GM19397 (cell line): ENCODE data around the gene PUS7.
"Not testable (repeated sequence)": the region's sequence is repeated elsewhere in the genome, so short reads cannot be mapped to it uniquely, and the experiment has no call there.

Experiments
- ATAC-seq: cut with Tn5 transposase; IDR thresholded peaks from one replicate; pipeline ENCODE4 v1.9.1; 2021; ENCODE audit warnings: mild to moderate bottlenecking, moderate library complexity; ENCODE audit not compliant: unreplicated experiment

The PUS7 gene, protein sequence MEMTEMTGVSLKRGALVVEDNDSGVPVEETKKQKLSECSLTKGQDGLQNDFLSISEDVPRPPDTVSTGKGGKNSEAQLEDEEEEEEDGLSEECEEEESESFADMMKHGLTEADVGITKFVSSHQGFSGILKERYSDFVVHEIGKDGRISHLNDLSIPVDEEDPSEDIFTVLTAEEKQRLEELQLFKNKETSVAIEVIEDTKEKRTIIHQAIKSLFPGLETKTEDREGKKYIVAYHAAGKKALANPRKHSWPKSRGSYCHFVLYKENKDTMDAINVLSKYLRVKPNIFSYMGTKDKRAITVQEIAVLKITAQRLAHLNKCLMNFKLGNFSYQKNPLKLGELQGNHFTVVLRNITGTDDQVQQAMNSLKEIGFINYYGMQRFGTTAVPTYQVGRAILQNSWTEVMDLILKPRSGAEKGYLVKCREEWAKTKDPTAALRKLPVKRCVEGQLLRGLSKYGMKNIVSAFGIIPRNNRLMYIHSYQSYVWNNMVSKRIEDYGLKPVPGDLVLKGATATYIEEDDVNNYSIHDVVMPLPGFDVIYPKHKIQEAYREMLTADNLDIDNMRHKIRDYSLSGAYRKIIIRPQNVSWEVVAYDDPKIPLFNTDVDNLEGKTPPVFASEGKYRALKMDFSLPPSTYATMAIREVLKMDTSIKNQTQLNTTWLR

DNA sequence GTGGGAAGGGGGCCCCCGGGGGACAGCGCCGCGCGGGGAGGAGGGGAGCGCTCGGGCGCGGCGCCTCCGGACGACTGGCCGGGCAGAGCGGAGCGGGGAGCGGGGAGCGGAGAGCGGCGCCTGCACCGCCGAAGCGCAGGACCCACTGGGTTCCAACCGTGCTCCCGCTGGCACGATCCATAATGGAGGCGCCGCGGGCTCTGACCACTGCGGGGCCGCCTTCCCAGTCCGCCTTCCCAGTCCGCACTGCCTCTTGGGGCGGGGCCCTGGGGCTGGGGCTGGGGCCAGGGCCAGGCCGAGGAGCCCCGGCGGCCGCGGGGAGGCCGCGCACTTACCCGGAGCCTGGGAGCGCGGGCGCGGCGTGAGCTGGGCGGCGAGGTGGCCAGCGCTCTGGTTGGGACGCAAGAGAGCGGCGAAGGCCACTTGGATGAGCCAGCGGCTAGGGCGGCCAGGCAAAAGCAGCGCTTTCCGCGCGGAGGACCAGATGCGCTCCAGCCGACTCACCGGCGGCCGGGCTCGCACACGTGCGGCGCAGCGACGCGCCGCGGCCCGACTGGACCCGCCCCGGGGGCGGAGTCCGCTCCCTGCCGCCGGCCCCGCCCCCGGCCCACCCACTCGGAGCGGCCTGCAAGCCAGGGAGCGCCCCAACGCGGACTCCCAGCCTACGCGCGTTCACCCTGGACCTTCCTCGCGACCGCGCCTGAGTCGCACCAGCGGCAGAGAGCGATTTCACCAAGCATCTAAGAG, at the start of gene PUS7:
PUS7 (minus strand) TSS at position 555 of the 747 bp plus-strand sequence. CDS start 13,759 bp downstream, outside the sequence.
- ATAC-seq, result peak; percentile 85

DNA sequence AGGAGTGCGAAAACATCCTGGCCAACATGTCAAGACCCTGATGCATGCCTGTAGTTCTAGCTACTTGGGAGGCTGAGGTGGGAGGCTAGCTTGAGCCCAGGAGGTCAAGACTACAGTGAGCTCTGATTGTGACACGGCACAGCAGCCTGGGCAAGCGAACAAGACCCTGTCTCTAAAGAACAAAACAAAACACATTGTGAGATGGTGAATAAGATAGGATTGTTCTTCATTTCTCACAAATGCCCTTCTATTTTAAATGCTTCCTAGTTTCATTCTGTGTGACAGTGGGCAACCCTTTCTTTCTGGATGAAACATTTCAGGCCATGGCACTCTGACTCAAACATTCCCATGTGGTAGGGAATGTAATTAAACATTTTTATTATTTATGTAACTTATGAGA, 45.8 kb upstream of the PUS7 start:
- no peak for ATAC-seq

DNA sequence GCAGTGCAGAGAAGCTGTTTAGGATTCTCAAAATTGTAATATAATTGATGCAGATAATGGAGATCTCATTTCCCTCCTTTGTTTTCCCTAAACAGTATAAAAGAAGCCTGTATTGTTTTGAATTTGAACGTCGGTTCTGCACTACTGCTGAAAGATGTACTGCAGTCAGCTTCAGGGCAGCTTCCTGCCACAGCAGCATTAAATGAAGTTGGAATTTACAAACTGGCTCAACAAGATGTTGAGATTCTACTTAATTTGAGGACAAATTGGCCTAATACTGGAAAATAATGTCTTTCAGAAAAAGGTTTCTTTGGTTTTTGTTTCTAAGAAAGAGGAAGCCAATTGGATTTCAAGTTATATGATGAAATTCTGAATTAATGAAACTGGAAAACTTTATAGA, 45.0 kb upstream of the PUS7 start:
- ATAC-seq, result no peak

DNA sequence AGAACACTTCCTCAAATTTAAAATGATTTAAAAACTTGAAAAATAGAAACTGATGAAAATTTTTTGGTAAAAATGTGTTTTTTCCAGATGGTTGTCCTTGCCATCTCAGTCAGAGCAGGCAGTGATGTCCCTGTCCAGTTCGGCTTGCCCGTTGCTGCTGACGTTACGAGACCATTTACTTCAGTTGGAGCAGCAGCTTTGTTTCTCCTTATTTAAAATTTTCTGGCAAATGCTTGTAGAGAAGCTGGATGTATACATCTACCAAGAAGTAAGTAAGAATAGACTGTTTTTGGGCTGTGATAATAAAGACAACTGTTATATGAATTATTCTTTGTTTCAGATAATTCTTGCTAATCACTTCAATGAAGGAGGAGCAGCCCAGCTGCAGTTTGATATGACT, 43.1 kb upstream of the PUS7 start:
- ATAC-seq, result no peak

DNA sequence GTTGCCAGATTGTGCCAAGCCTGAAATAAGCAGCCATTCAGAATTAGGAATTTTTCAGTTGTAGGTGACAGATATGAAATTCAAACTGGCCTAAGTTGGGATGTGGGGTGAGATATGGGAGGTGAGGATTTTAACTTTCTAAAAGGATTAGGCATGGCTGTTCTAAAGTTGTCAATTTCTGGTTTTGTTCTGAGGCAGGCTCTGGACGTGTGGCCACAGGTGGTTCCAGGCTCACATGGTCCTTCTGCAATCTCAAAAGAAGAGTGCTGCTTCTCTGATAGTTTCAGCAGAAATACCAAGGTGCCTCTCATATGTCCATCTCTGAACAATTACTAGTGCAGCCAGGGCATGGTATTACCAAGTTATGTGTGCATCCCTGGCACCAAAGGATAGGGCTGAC, 37.9 kb upstream of the PUS7 start:
- ATAC-seq, result no peak

DNA sequence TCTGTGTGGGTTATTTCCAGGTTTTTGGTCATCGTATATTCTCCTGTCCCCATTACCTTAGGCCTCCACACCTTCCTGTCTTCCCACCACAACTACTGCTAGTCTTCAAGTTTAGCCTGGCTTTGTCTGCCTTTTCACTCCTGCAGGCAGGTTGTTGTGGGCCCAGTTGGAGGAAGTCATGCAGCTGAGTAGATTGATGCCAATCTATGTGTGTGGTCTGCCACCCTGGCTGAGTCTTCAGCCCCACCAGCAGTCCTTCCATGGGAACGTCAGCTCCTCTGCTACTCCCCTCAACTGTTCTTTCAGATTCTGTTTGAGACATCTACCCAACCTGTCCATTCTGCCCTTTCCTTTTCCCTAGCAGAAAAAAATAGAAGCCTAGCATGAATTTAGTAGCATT, 16.3 kb upstream of the PUS7 start:
- ATAC-seq, result no peak

DNA sequence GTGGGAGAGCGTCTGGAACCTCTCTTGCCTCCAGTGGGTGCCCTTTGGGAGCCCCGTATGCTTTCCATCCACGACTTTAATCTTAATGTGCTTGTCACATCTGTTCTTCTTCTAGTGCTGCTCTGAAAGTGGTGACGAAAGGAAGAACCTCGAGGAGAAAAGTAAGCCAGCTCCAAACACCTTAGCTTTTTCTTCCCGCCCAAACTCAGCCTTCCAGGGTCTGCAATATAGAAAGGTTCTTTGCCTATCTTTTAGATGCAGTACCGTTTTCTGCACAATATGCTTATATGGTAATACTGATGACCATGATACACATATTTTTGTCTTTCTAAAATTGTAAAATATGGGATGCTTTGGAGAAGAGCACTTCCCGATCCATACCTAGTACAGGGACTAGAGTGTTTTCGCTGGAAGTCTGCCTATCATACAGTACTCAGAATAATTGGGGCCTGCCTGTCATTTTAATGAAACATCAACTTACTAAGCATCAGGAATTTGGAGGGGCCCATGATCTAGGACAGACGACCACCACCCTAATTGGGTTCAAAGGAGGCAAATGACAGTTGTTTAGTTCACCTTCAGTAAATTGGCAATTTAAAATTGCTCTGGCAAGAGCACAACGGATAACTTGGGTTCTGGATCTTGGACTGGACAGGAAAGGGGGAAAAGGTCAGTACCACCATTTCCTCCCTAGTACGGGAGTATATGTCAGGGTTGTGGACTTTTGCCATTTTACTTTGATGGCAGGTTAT, 10.8 kb upstream of the PUS7 start:
- no peak for ATAC-seq

DNA sequence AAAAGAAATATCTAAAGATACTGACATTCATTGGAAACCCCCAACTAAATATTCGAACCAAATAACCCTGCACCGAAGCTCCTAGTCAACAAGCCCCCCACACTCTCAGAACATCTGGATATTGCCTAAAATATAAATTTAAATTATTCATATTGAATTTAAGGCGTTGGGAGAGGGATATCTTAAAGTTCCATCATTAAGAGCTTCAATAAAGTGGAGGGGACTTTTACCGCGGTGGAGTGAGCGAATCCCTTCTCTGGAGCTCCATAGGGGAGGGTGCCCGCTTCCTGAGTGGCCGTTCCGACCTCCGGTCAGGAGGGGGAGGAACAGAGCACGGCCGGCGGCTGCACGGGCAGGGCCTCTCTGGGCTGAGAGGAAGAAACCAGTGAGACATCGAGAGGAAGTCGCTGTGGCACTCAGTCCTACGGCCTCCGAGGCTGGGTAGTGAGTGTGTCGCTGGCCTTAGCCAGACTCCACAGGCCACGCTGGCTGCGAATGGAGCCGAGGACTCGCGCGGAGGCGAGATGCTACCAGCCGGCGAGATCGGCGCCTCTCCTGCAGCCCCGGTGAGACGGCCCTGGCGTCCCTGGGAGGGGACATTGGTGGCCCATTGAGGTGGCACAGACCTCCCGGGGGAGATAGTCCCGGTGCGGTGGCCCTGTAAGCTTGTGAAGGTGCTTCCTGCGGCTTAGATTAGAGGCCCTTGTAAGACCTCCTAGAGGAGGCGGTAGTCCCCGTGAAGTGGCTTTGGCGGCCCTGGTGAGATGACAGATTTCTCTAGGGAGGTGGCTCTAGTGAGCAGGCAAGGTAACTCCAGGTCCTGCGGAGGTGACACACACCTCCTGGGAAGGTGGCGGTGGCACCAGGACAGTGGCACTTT, 10.0 kb upstream of the PUS7 start, which contains the start of gene RINT1:
RINT1 (plus strand) TSS at position 410 of the 880 bp plus-strand sequence; CDS start at position 525, 115 bp downstream.
- peak; percentile 94 for ATAC-seq

DNA sequence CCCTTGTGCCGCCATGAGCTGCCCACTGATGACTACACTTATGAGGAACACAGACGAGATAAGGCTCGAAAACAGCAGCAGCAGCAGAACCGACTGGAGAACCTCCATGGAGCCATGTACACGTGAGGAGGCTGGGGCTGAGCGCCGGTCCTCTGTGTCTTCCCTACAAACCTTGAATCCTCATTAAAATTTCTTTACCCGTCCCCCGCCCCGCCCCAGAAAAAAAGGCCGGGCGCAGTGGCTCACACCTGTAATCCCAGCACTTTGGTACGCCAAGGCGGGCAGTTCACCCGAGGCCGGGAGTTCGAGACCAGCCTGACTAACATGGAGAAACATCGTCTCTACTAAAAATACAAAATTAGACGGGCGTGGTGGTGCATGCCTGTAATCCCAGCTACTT, 8.5 kb upstream of the PUS7 start:
- no peak for ATAC-seq

DNA sequence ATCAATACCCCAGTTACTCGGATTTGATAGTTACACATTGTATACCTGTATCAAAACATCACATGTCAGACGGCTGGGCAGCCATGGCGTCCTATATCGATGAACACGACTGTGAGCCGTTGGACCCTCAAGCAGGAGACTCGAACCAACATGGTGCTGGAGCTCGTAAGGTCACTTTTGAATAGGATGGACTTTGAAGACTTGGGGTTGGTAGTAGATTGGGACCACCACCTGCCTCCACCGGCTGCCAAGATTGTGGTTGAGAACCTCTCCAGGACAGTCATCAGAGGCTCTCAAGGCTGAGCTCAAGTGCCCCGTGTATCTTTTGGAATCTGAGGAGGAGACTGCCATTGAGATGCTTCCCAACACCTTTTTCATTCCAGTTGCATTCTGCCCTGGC, 8.1 kb upstream of the PUS7 start:
- no peak for ATAC-seq

DNA sequence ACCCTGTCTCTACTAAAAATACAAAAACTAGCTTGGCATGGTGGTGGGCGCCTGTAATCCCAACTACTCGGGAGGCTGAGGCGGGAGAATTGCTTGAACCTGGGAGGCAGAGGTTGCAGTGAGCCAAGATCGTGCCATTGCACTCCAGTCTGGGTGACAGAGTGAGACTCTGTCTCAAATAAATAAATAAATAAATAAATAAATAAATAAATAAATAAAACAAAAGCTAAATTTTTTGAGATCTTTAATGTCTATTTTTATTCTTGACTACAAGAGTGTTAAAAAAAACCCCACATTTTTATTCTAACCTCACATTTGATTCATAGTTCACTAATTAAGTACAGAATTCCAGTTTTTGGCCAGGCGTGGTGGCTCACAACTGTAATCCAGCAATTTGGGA, 5.7 kb upstream of the PUS7 start:
- not testable (repeated sequence) for ATAC-seq

DNA sequence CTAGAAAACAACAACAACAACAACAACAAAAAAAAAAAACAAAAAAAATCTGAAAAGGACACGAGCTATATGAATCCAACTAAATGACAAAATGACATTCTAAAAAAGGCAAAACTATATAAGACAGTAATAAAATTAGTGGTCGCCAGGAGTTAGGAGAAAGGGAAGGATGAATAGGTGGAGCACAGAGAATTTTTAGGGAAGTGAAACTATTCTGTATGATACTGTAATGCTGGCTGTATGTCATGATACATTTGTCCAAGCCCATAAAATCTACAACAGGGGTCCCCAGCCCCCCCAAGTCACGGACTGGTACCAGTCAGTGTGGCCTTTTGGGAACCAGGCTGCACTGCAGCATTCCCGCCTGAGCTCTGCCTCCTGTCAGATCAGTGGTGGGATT, 2.8 kb upstream of the PUS7 start:
- no peak for ATAC-seq

DNA sequence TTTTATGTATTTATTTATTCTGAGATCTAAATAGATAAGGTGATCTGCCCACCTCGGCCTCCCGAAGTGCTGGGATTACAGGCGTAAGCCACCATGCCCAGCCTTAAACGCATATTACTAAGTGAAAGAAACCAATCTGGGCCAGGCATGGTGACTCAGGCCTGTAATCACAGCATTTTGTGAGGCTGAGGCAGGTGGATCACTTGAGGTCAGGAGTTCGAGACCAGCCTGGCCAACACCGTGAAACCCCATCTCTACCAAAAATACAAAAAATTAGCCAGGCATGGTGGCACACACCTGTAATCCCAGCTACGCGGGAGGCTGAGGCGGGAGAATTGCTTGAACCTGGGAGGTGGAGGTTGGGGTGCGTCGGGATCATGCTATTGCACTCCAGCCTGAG, 2.4 kb upstream of the PUS7 start:
- not testable (repeated sequence) for ATAC-seq

DNA sequence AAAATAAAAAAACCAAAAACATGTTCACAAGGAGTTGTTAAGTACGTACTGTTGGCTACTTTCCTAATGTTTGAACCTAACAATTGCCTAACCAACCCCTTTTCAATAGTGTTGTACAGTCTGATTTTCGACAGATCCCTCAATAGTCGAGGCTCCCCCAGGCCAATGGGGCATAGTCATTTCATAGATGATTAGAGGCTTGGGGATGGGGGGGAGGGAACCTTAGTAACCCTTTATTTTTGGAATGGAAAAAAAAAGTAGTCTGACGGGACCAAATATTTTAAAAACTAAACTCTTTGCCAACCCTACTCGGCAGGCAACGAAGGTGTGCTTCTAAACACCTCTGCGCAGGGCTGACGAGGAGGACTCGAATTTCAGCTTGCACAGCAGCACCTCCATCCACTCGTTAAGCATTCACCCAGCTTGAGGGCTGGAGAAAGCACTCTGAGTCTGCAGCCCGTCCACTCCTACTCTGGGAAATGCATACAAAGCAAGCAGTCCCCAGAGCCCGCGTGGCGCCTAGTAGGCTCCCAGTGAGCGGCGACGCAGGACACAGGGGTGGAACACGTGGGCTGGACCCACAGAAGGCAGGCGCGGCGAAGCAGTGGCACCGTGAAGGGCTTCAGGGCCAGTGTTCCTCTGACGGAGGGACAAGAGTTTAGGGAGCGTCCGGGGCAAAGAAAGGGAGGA, 899 bp downstream of the PUS7 start:
- peak; percentile 38 for ATAC-seq

DNA sequence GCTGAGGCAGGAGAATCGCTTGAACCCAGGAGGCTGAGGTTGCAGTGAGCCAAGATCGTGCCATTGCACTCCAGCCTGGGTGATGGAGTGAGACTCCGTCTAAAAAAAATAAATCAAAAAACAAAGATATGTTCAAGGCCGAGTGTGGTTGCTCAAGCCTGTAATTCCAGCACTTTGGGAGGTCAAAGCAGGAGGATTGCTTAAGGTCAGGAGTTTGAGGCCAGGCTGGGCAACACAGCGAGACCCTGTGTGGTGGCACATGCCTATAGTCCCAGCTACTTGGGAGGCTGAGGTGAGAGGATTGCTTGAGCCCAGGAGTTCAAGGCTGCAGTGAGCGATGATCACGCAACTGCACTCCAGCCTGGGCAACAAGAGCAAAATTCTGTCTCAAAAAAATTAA, 1.5 kb downstream of the PUS7 start:
- ATAC-seq, result not testable (repeated sequence)

DNA sequence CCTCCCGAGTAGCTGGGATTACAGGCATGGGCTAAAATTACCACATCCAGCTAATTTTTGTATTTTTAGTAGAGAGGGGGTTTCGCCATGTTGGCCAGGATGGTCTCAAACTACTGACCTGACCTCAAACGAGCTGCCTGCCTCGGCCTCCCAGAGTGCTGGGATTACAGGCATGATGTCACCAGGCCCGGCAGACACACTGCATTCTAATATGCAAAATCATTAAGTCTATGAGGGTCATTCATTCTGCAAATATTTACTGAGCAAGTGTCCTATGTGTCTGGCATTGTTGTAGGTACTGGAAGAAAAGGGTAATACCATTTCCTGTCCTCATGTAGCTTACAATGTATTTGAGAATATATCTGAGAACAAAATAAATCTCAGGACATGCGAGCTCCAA, 2.7 kb downstream of the PUS7 start:
- ATAC-seq, result no peak

DNA sequence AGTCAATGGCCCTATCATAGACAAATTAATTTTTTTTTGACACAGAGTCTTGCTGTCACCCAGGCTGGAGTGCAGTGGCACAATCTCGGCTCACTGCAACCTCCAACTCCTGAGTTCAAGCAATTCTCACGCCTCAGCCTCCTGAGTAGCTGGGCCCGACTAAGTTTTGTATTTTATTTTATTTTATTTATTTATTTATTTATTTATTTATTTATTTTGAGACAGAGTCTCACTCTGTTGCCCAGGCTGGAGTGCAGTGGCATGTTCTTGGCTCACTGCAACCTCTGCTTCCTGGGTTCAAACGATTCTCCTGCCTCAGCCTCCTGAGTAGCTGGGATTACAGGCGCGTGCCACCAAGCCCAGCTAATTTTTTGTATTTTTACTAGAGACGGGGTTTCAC, 6.5 kb downstream of the PUS7 start:
- ATAC-seq, result not testable (repeated sequence)

DNA sequence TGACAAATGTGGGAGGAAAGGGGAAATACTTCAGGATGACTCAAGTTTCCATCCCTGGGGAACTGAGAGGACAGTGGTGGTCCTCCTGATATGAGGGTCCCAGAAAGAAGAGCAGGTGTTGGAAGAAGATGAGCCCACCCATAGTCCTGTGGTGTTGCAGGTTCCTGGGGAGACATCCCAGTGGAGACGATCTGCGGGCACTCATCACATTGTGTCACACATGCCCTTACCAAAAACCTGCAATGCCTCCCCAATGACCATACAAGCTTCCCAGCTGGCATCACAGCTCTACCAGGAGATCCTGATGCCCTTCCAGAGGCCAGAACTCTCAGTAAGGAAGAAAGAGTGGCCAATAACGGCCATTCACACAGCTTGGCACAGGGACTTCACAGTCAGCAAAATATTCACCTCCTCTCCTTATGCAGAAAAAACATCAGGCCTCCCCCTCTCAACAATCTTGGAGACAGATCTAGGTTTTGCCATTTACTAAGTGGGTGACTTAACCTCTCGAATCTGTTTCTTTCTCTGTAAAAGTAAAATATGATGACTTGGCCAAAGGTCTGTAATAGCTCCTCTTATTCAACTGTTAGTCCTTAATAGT, 9.0 kb downstream of the PUS7 start:
- no peak for ATAC-seq

DNA sequence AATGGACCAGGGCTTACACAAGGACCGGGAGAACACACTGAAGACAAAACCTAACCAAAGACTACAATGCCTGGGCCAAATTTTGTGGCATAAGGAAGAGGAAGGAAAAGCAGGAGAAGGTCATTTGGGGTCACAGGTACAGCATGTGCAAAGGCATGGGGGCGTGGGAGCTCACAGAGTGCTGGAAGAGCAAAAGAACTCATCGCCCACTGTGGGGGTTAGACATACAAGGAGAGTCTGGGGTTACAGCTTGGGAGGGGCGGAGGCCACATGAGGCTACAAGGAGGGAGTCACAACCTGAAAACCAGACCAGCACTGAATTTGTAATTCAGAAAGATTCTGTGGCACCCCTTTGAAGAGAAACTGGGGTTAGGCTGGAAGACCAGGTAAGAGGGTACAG, 9.7 kb downstream of the PUS7 start:
- ATAC-seq, result no peak
